Activated T-cell treated with anti-CD3 and anti-CD28 coated beads for 48 hours (primary cell): ENCODE results near the gene MAPK12.
A peak's percentile ranks its signal among the peaks of the same experiment; 100 is the strongest.

Experiments
- DNase-seq: peaks from one replicate; pipeline ENCODE4 v3.0.0-alpha.2; 2020; ENCODE audit warnings: low read depth

Gene MAPK12

DNA sequence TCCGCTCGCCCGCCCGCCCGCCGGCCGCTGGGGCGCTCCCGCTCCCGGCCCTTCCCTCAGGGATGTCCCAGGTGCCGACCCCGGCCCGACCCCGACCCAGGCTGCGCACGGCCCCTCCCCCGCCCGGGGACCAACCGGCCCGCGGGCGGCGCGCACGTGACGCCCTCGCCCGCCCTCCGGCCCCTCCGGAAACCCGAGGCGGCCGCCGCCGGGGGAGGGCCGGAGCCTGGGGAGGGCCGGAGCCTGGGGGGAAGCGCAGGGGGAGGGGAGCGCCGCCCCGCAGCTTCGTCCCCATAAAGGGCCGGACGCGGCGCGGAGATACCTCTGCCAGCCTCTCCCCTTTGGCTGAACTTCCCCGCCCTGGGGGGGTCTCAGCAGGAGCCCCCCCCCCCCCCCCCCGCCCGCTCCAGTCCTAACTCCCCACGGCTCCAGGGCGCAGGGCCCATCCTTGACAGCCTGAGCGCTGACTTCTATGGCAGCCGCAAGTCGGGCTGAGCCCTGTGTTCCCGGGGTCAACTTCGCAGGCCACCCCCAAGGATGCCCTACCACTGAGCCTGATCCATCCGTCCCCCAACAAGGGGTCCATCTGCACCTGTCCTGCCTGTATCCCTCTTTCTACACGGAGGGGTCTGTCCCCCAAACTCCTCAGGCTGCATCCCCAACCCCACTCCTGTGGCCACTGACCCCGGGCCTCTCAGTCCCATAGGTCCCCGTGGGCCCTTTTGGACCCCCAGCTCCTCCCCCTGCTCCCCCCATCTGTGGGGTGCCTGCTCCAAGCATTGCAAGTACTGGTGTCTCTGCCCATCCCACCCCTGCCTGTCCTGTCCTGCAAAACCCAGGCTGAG lies at the start of gene MAPK12:
TSS of gene MAPK12 (minus strand) at position 69 of the 845 bp plus-strand sequence. CDS start 174 bp downstream, outside the sequence.
- DNase-seq = no peak

DNA sequence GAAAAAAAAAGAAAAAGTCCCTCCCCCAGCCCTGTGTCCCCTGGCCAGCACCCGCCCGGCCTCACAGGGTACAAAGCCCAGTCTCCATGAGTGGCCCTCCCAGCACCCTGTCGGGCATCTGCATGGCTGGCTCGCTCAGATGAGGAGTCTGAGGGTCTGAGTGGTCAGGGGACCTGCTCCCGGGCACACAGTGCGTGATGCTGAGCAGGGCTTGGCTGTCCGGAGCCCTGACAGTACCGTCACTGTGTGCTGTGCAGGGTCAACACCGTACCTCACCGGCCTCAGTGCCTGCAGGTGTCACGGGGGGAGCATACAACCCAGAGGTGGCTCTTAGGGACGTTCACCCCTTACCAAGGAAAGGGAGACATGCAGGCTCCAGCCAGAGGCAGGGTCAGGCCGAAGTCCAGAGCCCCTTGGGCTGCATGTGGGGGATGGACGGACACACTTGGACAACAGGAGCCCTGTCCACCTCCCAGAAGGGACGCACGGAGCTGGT lies 49.5 kb upstream of the MAPK12 start:
- no peak for DNase-seq

DNA sequence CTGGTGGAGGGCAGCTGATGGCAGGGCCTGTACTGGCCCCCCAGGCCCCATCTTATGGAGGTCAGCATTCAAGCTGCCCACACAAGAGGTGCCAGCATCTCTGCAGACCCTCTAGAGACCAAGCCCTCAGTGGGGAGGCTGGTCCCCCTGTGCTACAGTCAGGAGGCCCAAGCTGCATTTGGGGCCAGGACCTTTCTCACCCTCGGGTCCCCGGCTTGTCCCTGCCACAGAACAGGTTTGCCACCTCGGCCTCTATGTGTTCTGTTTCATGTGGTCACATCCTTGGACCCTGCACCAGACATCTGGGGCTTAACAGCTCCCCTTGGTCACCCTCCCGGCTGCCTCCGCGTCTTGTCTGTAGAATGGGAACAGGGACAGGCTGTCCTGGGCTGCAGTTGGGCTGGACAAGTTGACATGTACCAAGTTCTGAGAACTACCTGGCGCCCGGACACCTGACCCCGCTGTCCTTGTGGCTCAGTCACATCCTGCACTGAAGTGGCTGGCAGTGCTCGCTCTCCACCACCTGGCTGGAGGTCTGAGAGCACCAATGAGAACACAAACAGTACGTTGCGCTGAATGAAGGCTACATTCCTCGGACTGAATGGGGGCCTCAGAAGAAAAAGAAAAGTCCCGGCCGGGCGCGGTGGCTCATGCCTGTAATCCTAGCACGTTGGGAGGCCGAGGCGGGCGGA lies 48.7 kb upstream of the MAPK12 start:
- no peak for DNase-seq

DNA sequence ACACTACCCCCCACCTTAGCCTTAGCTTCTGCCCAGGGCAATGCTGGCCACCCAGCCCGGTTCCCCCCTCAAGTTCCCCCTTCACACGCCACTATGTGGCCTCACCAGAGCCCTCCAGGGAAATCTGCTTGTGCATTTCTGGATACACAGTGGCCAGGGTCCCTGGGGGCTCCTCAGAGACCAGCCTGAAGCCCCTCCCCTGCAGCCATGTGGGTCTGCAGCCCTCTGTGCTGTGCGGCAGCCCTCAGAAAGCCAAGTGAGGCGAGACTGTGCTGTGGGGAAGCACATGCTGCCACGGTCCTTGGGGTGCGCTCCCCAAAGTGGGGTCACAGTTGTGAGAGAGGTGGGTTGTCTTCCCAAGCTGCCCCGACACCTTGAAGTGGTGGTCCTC lies 48.1 kb upstream of the MAPK12 start:
- no peak for DNase-seq

DNA sequence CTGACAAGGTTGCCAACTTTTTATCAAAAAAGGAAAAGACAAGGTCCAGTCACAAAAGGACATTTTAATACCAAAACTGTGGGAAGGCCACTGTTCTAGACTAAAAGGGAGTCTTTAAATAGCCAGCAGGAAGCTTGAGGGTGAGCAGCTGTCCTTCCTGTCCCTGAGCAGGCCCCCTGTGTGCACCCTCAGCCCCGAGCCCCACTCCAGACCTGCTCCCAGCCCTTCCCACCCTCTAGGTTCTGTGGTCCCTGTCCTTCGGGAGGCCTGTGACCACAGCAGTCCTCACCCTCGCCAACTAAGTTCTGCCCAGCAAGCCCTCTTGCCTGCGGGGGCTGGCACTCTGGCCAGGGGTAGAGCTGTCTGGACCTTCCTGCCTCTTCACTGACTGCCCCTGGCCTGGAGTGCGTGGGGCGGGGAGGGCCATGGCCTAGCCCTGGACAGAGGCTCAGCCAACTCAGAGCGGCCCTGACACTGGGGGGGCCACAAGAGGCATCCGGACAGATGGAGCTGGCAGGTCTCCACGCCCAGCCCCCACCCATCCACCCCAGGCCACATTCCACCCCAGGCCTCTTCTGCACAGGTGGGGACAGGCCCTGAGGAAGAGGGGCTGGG lies 47.6 kb upstream of the MAPK12 start:
- DNase-seq = no peak

DNA sequence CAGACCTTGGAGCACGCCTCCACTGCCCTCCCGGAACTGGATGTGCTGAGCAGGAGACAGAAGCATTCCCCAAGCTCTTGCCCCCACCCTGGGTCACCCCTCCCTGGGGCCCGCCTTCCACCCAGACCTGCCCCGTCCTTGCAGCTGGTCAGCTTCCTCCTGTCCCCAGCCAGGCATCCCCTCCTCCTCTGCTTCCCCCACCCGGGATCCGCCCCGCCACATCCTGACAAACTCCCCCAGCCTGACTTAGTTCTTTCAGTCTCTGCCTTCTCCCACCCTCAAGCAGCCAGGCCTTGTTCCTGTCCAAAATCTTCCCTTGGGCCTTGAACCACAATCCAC lies 47.1 kb upstream of the MAPK12 start:
- DNase-seq = no peak

DNA sequence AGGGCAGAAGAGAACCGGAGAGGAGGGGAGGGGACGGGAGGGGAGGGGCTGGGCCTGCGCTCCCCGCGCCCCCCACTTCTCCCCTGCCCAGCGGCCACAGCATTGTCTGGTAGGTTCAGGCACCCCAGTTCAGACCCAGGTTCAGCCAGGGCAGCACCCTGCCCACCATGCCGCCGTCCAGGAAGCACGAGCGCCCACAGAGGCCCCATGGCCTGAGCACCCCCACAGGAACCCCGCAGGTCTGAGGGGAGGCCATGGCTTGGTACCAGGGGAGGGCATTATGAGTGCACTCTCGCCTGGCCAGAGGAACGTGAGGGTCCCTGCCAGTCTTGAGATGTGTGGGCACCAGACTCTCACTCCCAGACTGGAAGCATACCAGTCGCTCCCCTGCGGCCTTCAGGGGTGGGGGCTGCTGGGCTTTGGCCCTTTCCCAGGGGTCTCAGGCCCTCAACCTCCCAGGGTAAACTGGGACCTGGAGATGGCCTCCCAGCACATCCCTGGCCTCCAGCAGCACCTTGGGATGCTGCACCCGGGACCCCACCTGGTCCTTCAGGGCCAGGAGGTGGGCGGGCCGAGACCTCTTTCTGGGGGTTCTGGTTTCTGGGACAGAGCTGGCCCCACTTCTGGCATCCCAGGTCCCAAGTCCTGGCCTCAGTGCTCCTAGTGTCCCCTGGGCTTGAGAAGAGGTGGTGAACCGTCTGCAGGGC lies 46.6 kb upstream of the MAPK12 start:
- DNase-seq = no peak

DNA sequence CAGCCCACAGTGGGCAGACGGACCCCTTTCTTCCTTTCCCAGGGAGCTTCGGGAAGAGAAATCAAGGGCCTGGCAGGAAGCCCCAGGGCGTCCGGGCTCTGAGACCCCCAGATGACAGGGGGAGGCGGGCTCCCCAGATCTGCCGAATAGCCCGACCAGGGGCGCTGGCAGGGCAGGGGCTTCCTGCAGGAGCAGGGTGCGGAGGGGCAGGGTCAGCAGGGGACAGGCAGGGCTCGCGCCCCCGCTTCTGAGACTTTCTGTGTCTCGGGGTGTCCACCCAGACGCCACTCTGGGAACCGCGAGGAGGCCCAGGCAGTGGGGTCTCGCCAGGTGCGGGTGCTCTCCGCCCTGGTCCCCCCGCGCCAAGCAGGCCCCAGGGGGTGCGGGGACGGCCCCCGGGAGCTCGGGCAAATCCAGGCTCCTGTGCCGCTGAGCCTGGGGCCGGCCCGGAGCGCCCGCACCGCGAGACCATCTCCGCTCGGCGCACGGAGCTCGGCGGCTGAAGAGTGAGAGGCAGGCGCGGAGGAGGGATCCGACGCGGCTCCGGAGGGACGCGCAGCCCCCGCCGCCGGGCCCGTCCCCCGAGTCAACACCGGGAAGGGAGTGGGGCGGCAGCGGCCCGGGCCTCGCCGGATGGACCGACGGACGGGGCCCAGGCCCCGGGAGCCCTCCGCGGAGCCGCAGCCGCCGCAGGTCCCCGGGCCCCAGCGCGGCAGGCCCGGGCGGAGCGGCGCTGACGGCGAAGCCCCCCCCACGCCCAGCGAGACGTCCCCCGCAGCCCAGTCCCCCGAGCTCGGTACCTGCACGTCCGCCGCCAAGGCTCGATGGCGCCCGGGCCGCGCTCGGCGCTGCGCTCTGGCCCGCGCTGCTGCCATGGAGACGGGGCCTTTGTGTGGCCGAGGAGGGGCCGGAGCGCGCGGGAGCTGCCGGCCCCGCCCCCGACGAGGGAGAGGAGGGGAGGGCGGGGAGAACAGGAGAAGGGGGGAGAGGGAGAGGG lies 45.6 kb upstream of the MAPK12 start, which contains the start of gene PLXNB2:
TSS of gene PLXNB2 (minus strand) at position 894 of the 997 bp plus-strand sequence. CDS start 17,062 bp downstream, outside the sequence.
- peak; percentile 24 for DNase-seq

DNA sequence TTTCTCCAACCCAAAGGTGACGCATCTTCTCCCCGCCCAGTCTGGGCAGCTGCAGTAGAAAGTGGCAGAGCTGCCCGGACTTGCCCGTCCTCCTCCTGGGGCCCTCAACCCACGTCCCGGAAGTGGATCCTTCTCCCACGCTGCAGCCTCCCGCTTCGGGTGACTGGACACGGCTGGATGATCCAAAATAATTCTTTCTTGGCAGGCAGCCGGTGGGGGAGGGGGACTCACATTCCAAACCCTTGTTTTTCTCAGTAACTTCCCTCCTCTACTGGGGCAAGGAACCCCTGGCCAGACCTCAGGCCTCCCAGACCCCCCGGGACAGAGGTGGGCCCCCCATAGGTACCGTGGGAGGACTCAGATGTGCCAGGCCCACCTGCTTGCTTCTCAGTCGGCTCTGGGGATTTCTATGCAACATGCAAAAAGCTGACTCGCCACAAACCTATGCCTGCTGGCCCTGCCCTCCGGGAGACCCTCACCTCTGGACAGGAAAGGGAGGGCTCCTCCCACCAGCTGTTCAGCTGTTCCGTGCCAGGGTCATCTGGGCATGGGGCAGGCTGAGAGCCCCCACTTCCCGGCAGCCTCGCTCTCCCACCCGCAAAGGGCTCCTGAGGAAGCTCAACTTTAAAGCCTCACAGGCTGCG lies 44.6 kb upstream of the MAPK12 start:
- DNase-seq = no peak

DNA sequence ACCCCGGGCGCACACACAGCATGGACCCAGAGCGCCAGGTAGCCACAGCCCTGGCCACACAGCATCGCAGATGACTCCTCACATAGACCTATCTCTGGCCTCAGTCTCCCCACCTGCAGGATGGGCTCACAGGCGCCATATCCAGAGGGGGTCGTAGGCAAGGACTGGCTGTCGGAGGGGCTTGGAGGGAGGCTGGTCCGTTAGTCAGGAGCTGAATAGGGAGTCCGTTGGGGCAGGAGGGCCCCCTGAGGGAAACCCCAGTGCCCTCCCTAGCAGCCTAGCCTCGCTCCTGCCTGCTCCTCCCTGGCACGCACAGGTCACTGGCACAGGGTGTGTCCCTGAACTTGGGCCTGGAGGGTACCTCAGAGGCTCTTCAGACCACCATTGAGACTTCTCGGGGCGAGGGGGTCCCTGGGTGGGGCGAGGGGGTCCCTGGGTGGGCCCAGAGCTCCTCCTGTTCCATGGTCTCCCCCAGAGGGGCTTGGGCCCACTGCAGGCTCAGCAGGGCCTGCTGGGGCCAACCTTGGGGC lies 44.0 kb upstream of the MAPK12 start:
- no peak for DNase-seq

DNA sequence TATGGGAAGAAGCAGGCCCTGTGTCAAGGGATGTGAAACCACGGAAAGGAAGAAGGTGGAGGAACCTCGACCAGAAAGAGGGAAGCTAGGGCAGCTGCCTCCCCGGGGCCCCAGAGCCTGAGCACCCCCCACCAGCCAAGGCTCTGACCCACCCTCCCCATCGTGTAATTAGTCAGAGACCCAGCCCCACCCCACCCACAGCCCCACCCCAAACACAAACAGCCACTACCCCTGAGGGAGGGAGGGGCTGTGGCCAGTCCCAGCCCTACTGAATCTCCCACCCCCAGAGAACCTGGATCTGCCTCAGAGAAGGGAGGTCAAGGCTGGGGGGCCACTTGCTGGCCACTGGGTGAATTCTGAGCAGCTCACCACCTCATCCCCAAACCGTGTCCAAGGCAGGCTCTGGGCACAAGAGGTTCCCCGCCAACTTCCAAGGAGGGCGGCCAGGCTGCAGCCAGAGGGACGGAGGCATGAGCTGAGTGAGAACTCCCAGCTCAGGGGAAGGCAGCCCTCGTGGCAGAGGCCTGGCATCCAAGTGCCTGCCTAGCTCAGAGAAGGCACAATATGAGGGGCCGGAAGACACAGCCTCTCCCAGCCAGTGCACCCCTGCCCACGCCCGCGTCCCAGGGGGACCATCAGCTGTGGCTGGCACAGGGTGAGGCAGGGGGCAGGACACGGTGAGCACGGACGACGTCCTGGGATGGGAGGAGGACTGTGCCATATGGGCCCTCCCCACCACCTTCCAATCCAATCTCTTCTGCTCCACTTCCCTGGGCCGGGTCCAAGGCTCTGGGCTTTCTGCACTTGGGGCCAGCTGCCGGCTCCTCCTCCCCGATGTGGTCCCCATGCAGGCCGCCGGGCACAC lies 43.3 kb upstream of the MAPK12 start:
- no peak for DNase-seq

DNA sequence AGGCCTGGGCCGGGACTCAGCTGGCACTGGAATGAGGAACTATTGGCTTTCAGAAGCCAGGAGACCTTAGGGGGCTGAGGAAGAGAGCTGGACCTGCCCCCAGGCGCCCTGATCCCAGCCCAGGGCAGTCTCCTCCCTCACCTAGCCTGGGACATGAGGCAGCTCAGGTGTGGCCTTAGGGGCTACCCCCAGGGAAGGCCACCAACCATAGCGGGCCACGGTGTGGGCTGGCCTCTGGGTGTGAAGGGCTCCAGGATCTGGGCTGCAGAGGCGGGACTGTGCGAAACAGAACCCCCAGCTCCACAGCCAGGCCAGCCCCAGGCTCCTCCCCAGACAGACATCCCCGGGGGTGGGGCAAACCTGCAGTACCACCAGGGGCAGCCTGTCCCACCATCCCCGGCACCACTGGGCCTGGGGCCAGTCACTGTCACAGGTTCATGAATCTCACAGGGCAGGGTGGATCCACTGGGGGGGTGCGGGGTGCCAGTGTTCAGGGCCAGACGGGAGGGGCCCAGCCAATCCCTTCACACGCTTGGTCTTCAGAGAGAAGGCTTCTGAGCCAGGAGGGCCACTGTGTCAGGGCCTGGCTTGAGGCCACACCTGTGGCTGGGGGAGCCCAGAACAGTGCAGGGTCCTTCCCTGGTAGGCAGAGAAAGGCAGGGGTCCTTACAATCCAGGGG lies 42.5 kb upstream of the MAPK12 start:
- no peak for DNase-seq

DNA sequence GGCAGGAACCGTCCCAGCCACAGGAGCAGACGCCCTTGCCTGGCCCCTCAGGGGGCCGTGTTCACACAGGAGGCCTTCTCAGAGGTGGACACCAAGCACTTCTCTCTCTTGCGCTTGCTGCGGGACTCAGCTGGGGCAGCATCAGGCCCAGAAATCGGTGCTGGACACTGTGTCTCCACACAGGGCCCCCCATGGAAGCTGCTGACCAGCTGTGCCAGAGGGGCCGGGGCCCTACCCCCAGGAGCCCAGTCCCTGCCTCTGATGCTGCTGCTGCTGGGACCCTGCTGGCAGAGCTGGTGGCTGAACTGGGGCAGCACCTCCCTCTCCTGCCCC lies 42.0 kb upstream of the MAPK12 start:
- no peak for DNase-seq

DNA sequence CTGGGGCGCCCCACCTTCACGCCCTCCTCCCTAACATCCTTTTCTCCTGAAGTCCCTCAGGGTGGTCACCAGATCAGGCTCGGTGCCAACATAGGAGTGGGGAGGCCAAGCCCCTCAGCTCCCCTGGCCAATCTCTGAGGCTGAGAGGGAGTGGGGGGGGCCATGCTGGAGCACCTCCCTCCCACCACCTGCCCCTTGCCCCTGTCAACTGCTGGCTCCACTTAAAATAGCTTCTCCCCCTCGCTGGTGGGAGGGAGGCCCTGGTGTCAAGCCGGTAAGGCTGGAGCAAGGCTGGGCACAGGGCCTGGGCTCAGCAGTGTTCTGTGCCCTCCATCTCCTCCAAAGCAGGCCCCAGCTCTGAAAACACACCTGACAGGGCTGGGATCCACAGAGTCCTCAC lies 41.1 kb upstream of the MAPK12 start:
- no peak for DNase-seq

DNA sequence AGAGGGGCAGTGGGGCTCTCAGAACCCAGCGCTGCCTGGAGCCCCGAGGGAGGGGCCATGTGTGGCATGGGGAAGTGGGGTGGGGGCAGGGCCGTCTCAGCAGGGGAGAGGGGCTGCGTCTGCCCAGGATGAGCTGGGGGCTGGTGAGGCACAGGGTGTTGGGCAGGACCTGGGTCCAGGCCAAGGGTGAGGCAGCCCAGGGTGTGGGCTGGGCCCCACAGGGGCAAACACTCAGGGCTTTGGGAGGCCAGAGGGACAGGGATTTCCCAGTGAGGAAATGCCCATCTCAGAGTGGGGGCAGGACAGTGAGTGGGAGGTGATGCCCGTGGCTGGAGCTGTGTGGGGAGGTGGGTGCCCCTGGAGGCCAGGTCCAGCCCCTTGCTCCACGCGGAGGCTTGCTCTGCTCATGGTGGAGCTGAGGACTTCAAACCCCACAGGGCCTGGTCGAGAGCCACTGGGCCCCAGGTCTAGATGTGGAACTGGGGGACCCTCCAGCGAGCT lies 40.6 kb upstream of the MAPK12 start:
- no peak for DNase-seq

DNA sequence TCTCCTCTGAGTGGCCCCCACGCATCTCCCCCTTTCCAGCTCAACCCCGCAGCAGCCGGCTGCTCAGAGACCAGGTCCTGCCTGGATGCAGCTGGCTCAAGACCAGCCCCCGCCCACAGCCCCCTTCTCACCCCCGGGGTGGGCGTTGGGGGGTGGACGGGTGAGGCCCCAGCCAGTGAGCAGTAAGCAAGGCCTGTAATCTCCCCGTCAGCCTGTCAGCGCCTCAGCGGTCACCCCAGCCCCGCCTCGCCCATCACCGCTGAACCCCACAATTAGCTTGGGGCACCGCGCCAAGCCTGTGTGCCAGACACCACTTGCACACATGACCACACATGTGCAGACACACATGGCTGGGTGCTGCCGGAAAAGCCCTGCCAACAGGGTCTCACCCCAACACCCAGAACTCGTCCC lies 40.1 kb upstream of the MAPK12 start:
- DNase-seq = no peak

DNA sequence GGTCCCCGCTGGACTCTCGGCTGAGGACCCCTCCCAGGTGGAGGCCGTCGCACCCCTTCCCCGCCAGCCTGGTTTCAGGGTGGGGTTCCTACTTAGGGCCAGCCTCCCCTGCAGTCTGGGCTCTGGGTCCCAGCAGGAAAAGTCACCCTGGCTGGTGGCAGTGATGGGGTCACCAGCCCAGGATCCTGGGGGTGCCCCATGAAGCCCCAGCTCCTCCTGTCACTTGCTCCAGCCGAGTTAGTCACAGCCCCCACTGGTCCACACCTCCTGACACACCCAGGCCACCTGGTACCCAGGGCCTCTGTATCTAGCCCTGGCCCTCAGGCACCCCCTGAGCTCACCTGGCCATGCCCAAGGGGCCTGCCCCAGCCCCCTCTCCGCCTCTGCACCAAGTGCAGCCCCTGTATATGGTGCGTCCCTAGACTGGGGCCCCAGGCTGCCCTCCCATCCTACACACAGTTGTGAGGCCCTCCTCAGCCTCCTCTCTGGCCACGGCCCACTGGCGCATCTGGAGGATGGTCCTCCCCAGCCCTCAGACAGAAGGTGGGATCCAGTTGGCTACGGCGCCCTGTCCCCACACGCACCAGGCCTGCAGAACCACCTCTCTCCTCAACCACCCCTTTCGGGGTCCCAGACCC lies 39.3 kb upstream of the MAPK12 start:
- no peak for DNase-seq
